ENCODE data around the gene VIT.
"Not testable (repeated sequence)": the region's sequence is repeated elsewhere in the genome, so short reads cannot be mapped to it uniquely, and the experiment has no call there.

Gene VIT

GRCh38 chr2:36677996-36678605 lies 18.4 kb upstream of the VIT start:
- no peak for DNase-seq (ENCODE audit: low read depth in 3 of 3)

GRCh38 chr2:36678856-36679255 lies 17.7 kb upstream of the VIT start:
- no peak for DNase-seq (ENCODE audit: low read depth in 3 of 3)

- DNase-seq (ENCODE audit: low read depth in 3 of 3): no peak
Measured at GRCh38 chr2:36680012-36680411, 16.5 kb upstream of the VIT start.

- DNase-seq (ENCODE audit: low read depth in 3 of 3): no peak
Measured at GRCh38 chr2:36682562-36682961, 13.9 kb upstream of the VIT start.

- no peak for DNase-seq (ENCODE audit: low read depth in 3 of 3)
Measured at GRCh38 chr2:36683002-36683401, 13.5 kb upstream of the VIT start.

GRCh38 chr2:36688291-36688690 lies 8.2 kb upstream of the VIT start:
- DNase-seq (ENCODE audit: low read depth in 3 of 3): not testable (repeated sequence)

GRCh38 chr2:36689013-36689412 lies 7.5 kb upstream of the VIT start:
- not testable (repeated sequence) for DNase-seq (ENCODE audit: low read depth in 3 of 3)

- no peak for DNase-seq (ENCODE audit: low read depth in 3 of 3)
Measured at GRCh38 chr2:36692121-36692520, 4.4 kb upstream of the VIT start.

- no peak for DNase-seq (ENCODE audit: low read depth in 3 of 3)
Measured at GRCh38 chr2:36693825-36694224, 2.7 kb upstream of the VIT start.

- no peak for DNase-seq (ENCODE audit: low read depth in 3 of 3)
Measured at GRCh38 chr2:36695746-36696415, 626 bp upstream of the VIT start.

GRCh38 chr2:36697424-36698066 lies 1.0 kb downstream of the VIT start:
- no peak for DNase-seq (ENCODE audit: low read depth in 3 of 3)

GRCh38 chr2:36698993-36699392 lies 2.5 kb downstream of the VIT start:
- no peak for DNase-seq (ENCODE audit: low read depth in 3 of 3)

- no peak for DNase-seq (ENCODE audit: low read depth in 3 of 3)
Measured at GRCh38 chr2:36700311-36700710, 3.8 kb downstream of the VIT start.

- DNase-seq (ENCODE audit: low read depth in 3 of 3): no peak
Measured at GRCh38 chr2:36701391-36701795, 4.9 kb downstream of the VIT start.

GRCh38 chr2:36701918-36702317 lies 5.4 kb downstream of the VIT start:
- no peak for DNase-seq (ENCODE audit: low read depth in 3 of 3)

- DNase-seq (ENCODE audit: low read depth in 3 of 3): no peak
Measured at GRCh38 chr2:36702781-36703180, 6.3 kb downstream of the VIT start.

- DNase-seq (ENCODE audit: low read depth in 3 of 3): no peak
Measured at GRCh38 chr2:36704475-36705150, 8.1 kb downstream of the VIT start.

- DNase-seq (ENCODE audit: low read depth in 3 of 3): no peak
Measured at GRCh38 chr2:36705326-36706020, 9.0 kb downstream of the VIT start.

GRCh38 chr2:36706021-36706876 lies 9.7 kb downstream of the VIT start:
- no peak for DNase-seq (ENCODE audit: low read depth in 3 of 3)

GRCh38 chr2:36707050-36707449 lies 10.5 kb downstream of the VIT start:
- DNase-seq (ENCODE audit: low read depth in 3 of 3): no peak

Data from stimulated activated CD4-positive, alpha-beta T cell treated with anti-CD3 and anti-CD28 coated beads, TNF-alpha, amount 100 ng/mL, for 48 hours (primary cell).